ENCODE data around the gene TAF11L5.
"Not testable (repeated sequence)": the region's sequence is repeated elsewhere in the genome, so short reads cannot be mapped to it uniquely, and the experiment has no call there.

TAF11L5 gene

GRCh38 chr5:17492770-17493169 is 32.3 kb upstream of the TAF11L5 start:
- no peak overlapping the region for H2BK12ac ChIP-seq (ENCODE audit: low read length in 2 of 2)
- H2AFZ ChIP-seq (ENCODE audit: low read depth, low read length) = no peak overlapping the region
- no peak overlapping the region for H4K8ac ChIP-seq (ENCODE audit: low read length)
- no peak overlapping the region for H2BK5ac ChIP-seq (ENCODE audit: low read depth, low read length, poor library complexity, severe bottlenecking)
- H2BK15ac ChIP-seq (ENCODE audit: low read depth, poor library complexity, severe bottlenecking) = no peak overlapping the region
- H3K4me2 ChIP-seq (ENCODE audit: low read length, poor library complexity, severe bottlenecking) = no peak overlapping the region
- H2AK5ac ChIP-seq (ENCODE audit: low read length, severe bottlenecking) = no peak overlapping the region
- H2BK120ac ChIP-seq (ENCODE audit: low read depth, low read length) = no peak overlapping the region
- no peaks in the 10 kb centered on the region for H3K4me1 ChIP-seq (ENCODE audit: control insufficient read depth, insufficient read depth, low read depth, low read length)
- H3K14ac ChIP-seq (ENCODE audit: low read length in 2 of 2) = no peak overlapping the region
- H3K23ac ChIP-seq (ENCODE audit: low read length in 2 of 2) = no peak overlapping the region
- no peaks in the 10 kb centered on the region for H3K36me3 ChIP-seq (ENCODE audit: control insufficient read depth in 1 of 2, insufficient read depth in 2 of 2, low read depth in 1 of 2, low read length in 2 of 2)
- no peaks in the 10 kb centered on the region for H3K27me3 ChIP-seq (ENCODE audit: control insufficient read depth in 1 of 2, insufficient read depth in 1 of 2, low read length in 2 of 2)
- peaks cover 6% of the 10 kb centered on the region for H3K9me3 ChIP-seq (ENCODE audit: control insufficient read depth, low read length)
- no peak overlapping the region for H4K91ac ChIP-seq (ENCODE audit: low read length)
- H3K4ac ChIP-seq (ENCODE audit: low read depth in 1 of 2, low read length in 2 of 2) = no peak overlapping the region
- H3K27ac ChIP-seq (ENCODE audit: low read length, poor library complexity, severe bottlenecking) = no peak overlapping the region
- 100% methylated on average over 2 of the region's 3 CpGs for WGBS
- no peaks in the 10 kb centered on the region for H3K79me1 ChIP-seq (replicated peaks; ENCODE audit: low read length, poor library complexity, severe bottlenecking)
- H3K9ac ChIP-seq (ENCODE audit: low read length) = no peak overlapping the region
- H3K18ac ChIP-seq (ENCODE audit: low read depth in 1 of 2, low read length in 2 of 2) = no peak overlapping the region
- no peak overlapping the region for H3K4me3 ChIP-seq (ENCODE audit: insufficient read depth in 1 of 2, low read depth in 1 of 2, low read length in 2 of 2)
- DNase-seq = no peak

- 82% methylated on average over 4 of the region's 4 CpGs for WGBS
- Histone ChIP-seq H3K9ac (ENCODE audit: low read length) (no peak overlapping the region), H3K27me3 (ENCODE audit: control insufficient read depth in 1 of 2, insufficient read depth in 1 of 2, low read length in 2 of 2) (no peaks in the 10 kb centered on the region), H2BK15ac (ENCODE audit: low read depth, poor library complexity, severe bottlenecking) (no peak overlapping the region), H3K14ac (ENCODE audit: low read length in 2 of 2) (no peak overlapping the region), H4K91ac (ENCODE audit: low read length) (no peak overlapping the region), H2BK5ac (ENCODE audit: low read depth, low read length, poor library complexity, severe bottlenecking) (no peak overlapping the region), H2AFZ (ENCODE audit: low read depth, low read length) (no peak overlapping the region), H3K4me1 (ENCODE audit: control insufficient read depth, insufficient read depth, low read depth, low read length) (no peaks in the 10 kb centered on the region), H3K4ac (ENCODE audit: low read depth in 1 of 2, low read length in 2 of 2) (no peak overlapping the region), H2BK120ac (ENCODE audit: low read depth, low read length) (no peak overlapping the region), H2AK5ac (ENCODE audit: low read length, severe bottlenecking) (no peak overlapping the region), H4K8ac (ENCODE audit: low read length) (no peak overlapping the region), H3K18ac (ENCODE audit: low read depth in 1 of 2, low read length in 2 of 2) (no peak overlapping the region), H3K23ac (ENCODE audit: low read length in 2 of 2) (no peak overlapping the region), H3K27ac (ENCODE audit: low read length, poor library complexity, severe bottlenecking) (no peak overlapping the region), H2BK12ac (ENCODE audit: low read length in 2 of 2) (no peak overlapping the region), H3K9me3 (ENCODE audit: control insufficient read depth, low read length) (peaks cover 6% of the 10 kb centered on the region), H3K4me2 (ENCODE audit: low read length, poor library complexity, severe bottlenecking) (no peak overlapping the region), H3K4me3 (ENCODE audit: insufficient read depth in 1 of 2, low read depth in 1 of 2, low read length in 2 of 2) (no peak overlapping the region), H3K79me1 (replicated peaks; ENCODE audit: low read length, poor library complexity, severe bottlenecking) (no peaks in the 10 kb centered on the region), H3K36me3 (ENCODE audit: control insufficient read depth in 1 of 2, insufficient read depth in 2 of 2, low read depth in 1 of 2, low read length in 2 of 2) (no peaks in the 10 kb centered on the region)
- no peak for DNase-seq
Measured at GRCh38 chr5:17497446-17497845, 27.6 kb upstream of the TAF11L5 start.

- H3K27me3 ChIP-seq (ENCODE audit: control insufficient read depth in 1 of 2, insufficient read depth in 1 of 2, low read length in 2 of 2); H3K9me3 ChIP-seq (ENCODE audit: control insufficient read depth, low read length); H3K18ac ChIP-seq (ENCODE audit: low read depth in 1 of 2, low read length in 2 of 2); DNase-seq; H2AK5ac ChIP-seq (ENCODE audit: low read length, severe bottlenecking); H4K8ac ChIP-seq (ENCODE audit: low read length); H2AFZ ChIP-seq (ENCODE audit: low read depth, low read length); H3K9ac ChIP-seq (ENCODE audit: low read length); H2BK5ac ChIP-seq (ENCODE audit: low read depth, low read length, poor library complexity, severe bottlenecking); H3K4me3 ChIP-seq (ENCODE audit: insufficient read depth in 1 of 2, low read depth in 1 of 2, low read length in 2 of 2); H2BK120ac ChIP-seq (ENCODE audit: low read depth, low read length); H2BK15ac ChIP-seq (ENCODE audit: low read depth, poor library complexity, severe bottlenecking); H3K79me1 ChIP-seq (replicated peaks; ENCODE audit: low read length, poor library complexity, severe bottlenecking); H3K4me2 ChIP-seq (ENCODE audit: low read length, poor library complexity, severe bottlenecking); H3K27ac ChIP-seq (ENCODE audit: low read length, poor library complexity, severe bottlenecking); H3K14ac ChIP-seq (ENCODE audit: low read length in 2 of 2); H4K91ac ChIP-seq (ENCODE audit: low read length); H3K4ac ChIP-seq (ENCODE audit: low read depth in 1 of 2, low read length in 2 of 2); H3K36me3 ChIP-seq (ENCODE audit: control insufficient read depth in 1 of 2, insufficient read depth in 2 of 2, low read depth in 1 of 2, low read length in 2 of 2); H3K23ac ChIP-seq (ENCODE audit: low read length in 2 of 2); H2BK12ac ChIP-seq (ENCODE audit: low read length in 2 of 2); H3K4me1 ChIP-seq (ENCODE audit: control insufficient read depth, insufficient read depth, low read depth, low read length): not testable (repeated sequence)
- WGBS = 92% methylated on average over 5 of the region's 8 CpGs
Measured at GRCh38 chr5:17497931-17498330, 27.1 kb upstream of the TAF11L5 start, which contains the start of gene TAF11L2. Gene TAF11L2, plus strand, starts transcription at chr5:17498231.

GRCh38 chr5:17511775-17512325 is 13.2 kb upstream of the TAF11L5 start:
- Histone ChIP-seq H3K9me3 (ENCODE audit: control insufficient read depth, low read length) (no peaks in the 10 kb centered on the region), H3K9ac (ENCODE audit: low read length) (no peak overlapping the region), H2BK15ac (ENCODE audit: low read depth, poor library complexity, severe bottlenecking) (no peak overlapping the region), H3K4me1 (ENCODE audit: control insufficient read depth, insufficient read depth, low read depth, low read length) (no peaks in the 10 kb centered on the region), H2BK120ac (ENCODE audit: low read depth, low read length) (no peak overlapping the region), H2AK5ac (ENCODE audit: low read length, severe bottlenecking) (no peak overlapping the region), H2AFZ (ENCODE audit: low read depth, low read length) (no peak overlapping the region), H3K79me1 (replicated peaks; ENCODE audit: low read length, poor library complexity, severe bottlenecking) (no peaks in the 10 kb centered on the region), H3K27me3 (ENCODE audit: control insufficient read depth in 1 of 2, insufficient read depth in 1 of 2, low read length in 2 of 2) (no peaks in the 10 kb centered on the region), H3K4ac (ENCODE audit: low read depth in 1 of 2, low read length in 2 of 2) (no peak overlapping the region), H2BK5ac (ENCODE audit: low read depth, low read length, poor library complexity, severe bottlenecking) (no peak overlapping the region), H4K91ac (ENCODE audit: low read length) (no peak overlapping the region), H3K36me3 (ENCODE audit: control insufficient read depth in 1 of 2, insufficient read depth in 2 of 2, low read depth in 1 of 2, low read length in 2 of 2) (no peaks in the 10 kb centered on the region), H3K18ac (ENCODE audit: low read depth in 1 of 2, low read length in 2 of 2) (no peak overlapping the region), H3K27ac (ENCODE audit: low read length, poor library complexity, severe bottlenecking) (no peak overlapping the region), H3K14ac (ENCODE audit: low read length in 2 of 2) (no peak overlapping the region), H3K4me3 (ENCODE audit: insufficient read depth in 1 of 2, low read depth in 1 of 2, low read length in 2 of 2) (no peak overlapping the region), H4K8ac (ENCODE audit: low read length) (no peak overlapping the region), H3K23ac (ENCODE audit: low read length in 2 of 2) (no peak overlapping the region), H2BK12ac (ENCODE audit: low read length in 2 of 2) (no peak overlapping the region), H3K4me2 (ENCODE audit: low read length, poor library complexity, severe bottlenecking) (no peak overlapping the region)
- 95% methylated on average over 17 of the region's 17 CpGs for WGBS
- no peak for DNase-seq
